HG02973 (cell line): ENCODE measurements around the gene GBA2.

Experiments
- ATAC-seq: cut with Tn5 transposase; IDR thresholded peaks from one replicate; pipeline ENCODE4 v1.9.1; 2021; ENCODE audit warnings: moderate library complexity; ENCODE audit not compliant: unreplicated experiment

GBA2 gene

DNA sequence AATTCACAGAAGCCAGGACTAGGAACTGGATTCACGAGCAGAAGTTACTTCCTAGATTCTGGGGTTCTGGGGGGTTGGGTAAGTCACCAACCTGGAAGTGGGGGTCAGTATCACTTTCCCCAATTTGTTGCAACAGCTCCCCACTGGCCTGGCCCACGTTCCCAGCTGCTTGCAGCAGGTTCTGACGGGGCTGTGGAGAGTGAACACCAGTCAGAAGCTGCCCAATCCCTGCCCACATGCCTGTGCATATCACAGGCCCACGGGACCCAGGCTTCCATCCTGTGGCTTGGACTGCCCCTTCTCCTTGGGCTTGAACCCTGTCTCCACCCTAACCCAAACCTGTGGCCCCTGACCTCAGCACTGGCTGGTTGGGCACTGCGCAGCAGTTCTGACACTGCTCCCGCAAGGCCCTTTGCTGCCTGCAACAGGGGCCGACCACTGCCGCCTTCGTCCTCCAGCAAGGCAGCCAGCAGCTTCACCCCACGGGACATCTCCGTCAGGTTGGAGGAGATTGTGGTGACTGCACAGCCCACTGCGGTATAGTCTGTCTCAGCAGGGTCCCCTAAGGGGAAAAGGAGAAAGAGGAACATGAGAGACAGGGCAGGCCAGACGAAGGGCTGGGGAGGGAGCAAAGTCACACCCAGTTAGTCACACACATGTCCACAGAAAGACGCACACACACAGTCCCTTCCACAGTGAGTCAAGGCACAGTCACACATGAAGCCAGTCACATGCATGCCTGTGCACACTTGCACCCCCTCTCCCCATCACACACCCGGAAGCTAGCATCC is 30.1 kb downstream of the GBA2 start:
- no peak for ATAC-seq

DNA sequence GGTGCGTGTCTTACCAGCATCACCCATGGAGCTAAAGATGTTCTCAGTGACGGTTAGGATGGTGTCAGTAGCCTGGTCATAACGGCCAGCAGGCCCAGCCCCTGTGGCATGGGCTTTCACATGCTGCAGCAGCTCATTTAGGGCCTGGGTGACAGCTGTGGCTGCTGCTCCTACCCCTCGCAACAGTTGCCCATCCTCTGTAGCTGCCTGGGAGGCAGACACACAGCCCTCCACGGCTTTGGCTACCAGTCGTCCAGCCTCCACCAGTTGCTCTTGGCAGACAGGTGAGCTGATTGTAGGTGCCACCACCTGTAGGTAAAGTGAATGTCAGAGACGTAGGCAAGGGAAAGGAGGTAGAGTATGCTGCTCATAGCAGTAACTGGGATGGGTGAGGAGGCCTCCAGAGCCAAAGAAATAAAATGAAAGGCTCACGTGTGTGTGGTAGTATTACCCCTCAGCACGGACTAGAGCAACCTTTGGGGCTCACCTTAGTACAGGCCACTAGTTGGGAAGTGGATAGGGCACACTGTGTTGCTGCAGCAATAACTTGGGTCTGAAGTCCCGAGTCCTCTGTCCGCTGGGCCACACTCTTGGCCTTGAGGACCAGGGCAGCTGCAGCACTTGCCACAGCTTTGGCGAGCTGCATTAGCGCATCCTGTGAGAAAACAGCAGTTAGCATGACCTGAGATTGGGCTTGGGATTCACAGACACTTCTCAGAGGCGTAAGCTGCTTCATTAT is 31.7 kb downstream of the GBA2 start:
- ATAC-seq, result no peak

DNA sequence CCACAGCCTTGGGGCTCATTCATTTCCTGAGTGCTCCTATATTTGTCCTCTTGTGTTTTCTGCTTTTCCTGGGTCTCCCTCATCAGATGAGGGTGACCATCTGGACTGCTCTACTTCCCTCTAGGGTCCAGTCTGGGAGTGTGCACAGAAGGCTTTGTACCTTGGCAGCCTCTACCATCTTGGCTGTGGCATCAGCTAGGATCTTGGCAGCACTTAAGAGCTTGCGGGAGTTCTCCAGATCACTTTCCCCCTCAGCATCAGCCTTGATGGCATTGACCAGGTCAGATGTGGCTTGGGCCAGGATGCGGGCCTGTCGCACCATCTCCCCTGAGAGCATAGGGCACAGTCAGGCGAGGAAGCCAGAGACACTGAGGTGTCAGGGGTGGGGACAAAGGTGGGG is 32.8 kb downstream of the GBA2 start:
- no peak for ATAC-seq

DNA sequence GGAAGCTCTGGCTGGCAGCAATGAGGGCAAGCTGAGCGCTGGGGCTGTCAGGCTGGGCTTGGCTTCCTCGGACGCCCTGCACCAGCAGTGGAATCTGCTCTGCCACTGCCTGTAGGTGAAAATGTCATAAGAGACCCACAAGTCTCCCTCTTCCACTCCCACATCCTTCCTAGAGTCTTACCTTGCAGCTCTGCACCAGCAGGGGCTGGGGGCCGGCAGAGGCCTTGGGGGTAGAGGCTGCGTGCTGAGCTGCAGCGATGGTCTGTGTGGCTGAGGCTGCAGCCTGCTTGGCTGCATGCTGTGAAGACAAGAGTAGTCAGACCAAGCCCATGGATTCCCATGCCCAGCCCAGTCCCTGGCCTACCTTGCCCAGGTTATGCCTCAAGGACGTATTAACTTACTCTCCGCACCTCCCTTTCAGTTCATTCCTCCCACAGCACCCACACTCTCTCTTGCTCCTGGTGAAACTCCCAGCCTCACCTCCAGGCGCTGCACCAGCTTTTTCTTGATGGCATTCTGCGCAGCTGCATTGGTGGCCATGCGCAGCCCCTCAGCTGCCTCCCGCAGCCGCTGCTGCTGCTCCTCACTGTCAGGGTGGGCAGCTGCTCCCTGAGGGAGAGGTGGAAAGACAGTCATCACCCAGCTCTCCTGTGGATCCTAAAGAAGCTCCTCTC is 34.3 kb downstream of the GBA2 start:
- ATAC-seq, result no peak

DNA sequence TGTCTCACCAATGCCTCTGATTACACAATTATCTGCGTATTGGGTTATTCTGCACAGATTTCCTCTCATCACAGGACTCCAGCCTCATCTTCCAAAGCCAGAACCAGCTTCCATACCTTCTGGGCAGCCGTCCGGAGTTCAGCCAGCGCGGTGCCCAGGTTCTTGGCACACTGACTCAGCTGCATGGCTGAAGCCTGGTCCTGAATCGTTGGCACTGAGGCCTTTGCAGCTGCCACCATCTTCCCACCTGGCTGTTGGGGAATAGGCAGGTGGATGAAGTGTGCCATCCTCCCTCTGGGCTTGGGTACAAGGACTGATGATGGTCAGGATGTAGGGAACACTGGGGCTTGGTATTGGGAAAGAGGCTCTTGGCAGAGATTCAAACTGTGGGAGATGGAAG is 34.9 kb downstream of the GBA2 start:
- ATAC-seq, result no peak

DNA sequence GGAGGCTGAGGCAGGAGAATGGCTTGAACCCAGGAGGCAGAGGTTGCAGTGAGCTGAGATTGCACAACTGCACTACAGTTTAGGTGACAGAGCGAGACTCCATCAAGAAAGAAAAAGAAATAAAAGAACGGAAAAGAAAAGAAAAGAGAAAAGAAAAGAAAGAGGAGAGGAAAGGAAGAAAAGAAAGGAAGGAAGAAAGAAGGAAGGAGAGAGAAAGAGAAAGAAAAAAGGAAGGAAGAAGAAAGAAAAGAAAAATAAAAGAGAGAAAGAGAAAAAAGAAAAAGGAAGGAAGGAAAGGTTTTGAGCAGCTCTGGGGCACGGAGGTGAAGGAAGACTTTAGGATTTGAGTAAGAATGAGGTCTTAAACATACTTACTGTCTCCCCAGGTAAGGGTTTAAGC is 35.5 kb downstream of the GBA2 start:
- no peak for ATAC-seq

DNA sequence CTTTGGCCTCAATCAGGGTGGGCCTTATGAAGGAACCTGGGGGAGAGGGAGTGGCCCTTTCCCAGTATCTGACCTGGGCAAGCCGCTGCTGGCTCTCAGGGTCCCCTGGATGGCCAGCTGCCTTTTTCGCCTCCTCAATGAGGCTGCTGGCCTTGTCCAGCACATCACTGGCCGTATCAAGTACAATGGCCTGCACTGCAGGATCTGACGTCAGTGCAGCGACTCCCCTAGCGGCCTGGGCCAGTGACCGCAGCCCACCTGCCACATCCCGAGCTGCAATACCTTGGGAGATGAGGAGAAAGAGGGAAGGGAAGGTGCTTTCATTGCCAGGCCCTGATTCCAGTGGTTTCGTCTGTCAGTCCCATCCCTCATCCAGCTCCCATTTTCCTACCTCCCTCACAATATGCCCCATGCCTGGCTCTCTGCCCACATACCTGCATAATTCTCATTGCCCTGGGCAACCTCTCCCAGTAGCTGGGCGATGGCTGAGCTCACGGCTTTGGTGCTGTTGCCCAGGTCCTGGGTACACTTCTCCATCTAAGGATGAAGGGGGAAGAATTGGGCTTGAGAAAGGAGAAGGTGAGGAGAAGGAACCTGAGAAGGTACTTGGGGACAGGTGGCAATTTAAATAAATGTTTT is 36.1 kb downstream of the GBA2 start:
- ATAC-seq, result no peak

DNA sequence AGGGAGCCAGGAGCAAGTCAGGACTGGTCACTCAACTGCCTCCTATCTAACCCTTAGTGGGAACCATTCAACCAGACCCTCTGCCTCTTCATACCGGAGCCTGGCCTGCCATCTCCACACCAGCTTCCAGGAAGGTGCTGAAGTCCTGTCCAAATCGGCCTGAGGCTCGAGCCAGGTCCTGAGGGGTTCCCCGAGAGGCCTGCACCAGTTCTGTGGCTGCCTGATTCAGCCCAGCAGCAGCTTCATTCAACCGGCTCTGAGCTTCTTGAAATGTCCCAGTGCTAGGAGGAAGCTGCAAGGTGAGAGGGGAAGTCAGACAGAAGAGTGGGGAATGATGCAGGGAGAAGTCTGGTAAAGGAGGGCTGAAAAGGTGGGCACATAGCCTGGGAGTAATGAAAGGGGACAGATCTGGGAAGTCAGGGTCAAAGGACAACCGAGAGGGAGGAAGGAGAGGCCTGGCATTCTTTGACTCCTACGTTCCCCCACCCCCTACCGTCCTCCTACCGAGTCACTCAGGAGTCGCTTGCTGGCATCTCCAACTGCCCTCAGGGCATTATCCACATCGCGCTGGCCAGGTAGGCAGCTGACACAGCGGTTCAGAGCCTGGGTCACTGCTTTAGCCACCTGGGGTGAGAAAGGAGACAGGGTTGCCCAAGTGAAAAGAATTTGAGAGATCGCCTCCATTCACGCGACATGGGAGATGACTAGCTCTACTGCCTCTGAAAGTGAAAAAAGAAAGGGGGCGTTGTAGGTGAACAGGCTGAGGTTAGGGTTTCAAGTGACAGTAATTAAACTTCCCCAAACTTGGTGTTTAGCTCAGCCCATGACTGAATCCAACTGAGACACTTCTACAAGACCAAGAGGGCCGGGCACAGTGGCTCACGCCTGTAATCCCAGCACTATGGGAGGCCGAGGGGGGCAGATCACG is 37.3 kb downstream of the GBA2 start:
- ATAC-seq, result no peak

DNA sequence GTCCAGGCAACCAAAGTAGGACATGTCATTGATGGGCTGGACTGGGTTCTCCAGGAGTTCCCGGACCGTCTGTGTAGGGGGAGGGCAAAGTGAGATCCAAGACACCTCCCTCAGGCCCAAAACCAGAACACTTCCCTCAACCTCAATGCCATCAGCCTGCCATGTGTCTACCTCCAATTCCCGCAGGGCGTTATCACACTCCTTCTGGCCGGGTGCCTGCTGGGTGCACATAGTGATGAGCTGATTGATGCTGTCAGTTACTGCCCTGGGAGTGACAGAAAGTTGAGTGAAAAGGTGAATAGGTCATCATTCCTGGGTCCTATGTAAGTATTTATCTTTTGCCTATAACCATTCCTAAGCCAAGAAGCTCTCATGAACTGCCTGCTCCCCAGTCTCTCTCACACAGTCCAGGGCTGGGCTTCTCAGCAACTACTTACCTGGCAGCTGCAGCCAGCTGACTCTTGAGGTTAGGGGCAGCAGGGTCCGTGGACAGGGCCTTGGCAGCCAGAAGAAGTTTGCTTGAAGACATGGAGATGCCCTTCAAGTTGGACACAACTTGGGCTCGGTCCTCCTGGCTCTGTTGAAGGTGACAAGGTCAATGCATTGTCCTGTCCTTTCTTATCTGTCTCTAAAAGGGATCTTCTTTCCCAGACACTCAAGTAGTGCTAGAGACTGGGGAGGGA is 38.1 kb downstream of the GBA2 start:
- no peak for ATAC-seq

DNA sequence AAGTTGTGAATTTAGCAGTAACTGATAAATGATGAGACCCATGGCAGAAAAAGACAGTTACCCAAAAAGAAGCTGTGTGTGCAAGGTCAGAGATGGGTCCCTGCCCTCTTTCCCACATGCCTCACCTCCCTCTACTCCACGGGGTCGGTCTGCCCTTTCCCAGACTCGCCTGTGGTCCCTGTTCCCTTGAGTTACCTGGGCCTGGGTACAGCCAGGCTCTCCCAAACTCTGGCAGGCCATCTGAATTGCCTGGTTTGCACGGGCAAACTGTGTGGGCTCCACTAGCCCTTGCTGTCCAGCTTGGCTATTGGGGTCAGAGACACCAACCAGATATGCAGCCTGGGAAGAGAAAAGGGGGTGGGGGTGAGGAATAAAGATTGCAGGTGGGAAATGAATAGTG is 40.9 kb downstream of the GBA2 start:
- ATAC-seq, result no peak

DNA sequence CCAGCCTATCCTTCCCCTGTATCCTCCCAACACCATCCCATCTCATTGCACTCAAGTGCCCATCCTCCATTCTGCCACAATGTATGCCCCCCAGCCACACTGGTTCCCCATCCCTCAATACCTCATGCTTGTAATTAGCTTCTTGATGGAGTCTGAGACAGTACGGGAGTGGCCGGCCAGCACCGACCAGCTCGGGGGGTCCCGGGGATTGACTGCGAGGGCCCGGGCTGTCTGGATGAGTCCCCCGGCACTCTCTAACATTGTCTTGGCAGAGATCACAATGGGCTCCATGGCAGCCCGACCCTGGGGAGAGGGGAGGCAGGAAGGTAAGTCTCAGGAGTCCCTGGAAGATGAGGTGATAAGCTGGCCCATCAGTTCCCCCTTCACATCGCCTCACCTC is 42.1 kb downstream of the GBA2 start:
- ATAC-seq, result no peak

DNA sequence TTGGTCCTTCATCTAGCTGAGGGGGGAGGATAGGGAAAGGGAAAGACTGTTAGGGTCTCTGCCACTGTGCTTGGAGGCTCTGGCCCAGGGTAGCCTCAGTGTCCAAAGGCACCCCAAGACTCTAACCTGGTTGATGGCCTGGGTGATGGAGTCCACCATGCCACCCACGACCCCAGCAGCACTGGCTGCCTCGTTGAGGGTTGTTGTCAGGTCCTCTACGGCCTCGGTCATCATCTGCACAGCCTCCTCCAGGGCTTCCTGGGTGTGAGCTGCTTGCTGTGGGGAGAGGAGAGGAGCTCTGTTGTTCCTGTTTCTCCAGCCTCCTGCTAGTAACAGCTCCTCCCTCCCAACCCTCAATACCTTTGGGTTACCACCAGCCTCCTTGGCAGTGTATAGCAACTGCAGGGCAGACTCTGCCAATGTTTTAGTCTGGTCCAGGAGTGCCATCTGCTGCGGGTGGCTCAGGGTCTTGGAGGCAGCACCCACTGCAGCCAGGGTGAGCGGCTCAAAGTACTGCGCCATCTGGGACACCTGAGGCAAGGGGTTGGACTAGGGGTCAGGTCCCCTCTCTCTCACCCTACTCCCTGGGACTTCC is 43.1 kb downstream of the GBA2 start:
- no peak for ATAC-seq

DNA sequence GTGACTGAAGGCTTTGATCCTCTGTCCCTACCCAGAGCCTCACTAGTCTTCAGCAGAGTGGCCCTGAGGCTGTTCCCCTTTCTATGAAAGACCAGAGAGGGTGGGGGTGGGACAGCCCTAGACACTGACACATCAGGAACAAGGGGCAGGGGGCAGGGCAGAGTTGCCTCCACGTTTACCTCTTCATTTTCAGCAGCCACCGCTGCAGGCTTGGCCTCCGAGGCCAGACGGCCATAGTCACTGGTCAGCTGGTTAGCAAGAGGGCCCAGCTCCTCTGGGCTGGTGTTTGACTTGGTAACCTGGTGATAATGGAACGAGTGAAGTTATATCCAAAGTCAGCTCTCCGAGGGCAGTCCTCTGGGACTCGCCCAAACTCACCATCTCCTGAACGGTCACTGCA is 43.7 kb downstream of the GBA2 start:
- no peak for ATAC-seq

DNA sequence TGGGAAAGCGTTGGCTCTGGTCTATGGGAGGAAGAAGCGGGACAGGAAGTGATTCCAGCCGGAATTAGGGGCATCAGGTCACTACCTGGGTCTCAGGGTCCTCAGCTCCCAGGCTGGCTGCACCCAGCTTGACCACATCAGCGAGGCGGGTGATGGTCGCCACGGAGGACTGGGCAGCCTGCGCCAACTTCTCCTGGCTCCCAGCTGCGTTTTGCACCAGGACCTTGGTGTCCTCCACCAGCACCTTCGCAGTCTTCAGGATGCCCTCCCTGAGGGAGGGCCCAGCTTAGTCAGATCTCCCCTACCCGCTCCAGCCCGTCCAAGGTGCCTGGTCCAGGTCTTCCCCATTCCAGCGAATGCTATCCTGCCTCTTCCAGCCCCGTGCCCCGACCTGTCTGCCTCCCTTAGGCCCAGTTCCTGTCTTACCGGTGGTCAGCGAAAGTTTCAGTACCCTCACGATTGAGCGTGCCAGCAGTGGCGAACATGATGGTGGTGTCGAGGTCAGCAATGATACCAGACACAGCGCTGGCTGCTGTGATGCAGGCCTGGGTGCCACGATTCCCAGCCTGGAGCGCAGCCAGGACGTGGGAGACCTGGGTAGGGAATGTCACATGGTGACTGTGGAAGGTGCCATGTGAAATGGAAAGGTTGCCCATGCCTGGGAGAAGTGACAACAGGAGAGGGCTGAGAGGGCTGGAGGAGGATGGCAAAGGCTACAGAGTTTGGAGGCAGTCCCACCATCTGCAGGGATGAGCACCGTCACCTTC is 44.9 kb downstream of the GBA2 start:
- ATAC-seq, result no peak

DNA sequence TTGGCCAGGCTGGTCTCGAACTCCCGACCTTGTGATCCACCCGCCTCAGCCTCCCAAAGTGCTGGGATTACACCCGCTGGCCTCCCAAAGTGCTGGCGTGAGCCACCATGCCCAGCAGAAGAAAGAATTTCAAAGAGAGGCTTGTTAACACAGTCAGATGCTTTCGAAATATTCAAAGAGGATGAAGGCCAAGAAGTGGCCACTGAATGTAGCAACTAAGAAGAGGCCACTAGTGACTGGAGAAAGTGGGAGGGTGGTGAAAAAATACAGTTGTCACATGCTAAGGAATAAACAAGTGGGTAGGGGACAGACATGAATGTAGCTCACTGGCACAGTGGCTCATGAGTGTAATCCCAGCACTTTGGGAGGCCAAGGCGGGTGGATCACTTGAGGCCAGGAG is 46.3 kb downstream of the GBA2 start:
- no peak for ATAC-seq

DNA sequence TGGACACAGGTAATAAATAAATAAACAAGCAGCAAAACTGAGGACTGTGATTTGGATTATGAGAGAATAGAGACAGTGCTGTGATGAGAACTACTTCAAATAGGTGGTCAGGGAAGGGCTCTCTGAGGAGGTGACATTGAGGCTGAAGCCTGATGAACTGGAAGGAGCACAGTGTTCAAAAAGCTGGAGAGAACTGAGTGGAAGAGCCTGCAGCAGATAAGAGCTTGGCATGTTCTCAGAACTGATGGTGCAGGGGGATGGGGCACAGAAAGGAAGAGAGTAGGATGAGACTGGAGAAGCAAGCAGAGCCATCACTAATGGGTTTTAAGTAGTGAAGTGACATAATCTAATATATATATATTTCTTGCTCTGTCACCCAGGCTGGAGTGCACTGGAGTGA is 48.1 kb downstream of the GBA2 start:
- no peak for ATAC-seq

DNA sequence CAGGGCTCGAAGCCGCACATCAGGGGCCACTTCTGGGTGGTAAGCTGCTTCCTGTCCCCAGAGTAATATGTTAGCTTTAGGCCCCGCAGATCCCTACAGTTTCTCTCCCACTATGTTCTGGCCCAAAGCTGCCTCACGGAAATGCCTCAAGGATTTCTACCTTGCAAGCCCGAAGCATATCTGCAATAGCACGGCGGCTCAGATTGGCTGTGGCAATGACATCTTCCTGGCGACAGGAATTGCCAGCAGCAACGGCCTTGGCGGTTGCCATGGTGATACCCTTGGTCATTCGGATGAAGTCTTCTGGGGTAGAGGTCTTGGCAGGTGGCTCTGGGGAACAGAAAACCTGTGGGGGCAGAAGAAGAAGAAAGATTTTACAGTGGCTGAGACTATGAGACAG is 49.0 kb downstream of the GBA2 start:
- ATAC-seq, result no peak

DNA sequence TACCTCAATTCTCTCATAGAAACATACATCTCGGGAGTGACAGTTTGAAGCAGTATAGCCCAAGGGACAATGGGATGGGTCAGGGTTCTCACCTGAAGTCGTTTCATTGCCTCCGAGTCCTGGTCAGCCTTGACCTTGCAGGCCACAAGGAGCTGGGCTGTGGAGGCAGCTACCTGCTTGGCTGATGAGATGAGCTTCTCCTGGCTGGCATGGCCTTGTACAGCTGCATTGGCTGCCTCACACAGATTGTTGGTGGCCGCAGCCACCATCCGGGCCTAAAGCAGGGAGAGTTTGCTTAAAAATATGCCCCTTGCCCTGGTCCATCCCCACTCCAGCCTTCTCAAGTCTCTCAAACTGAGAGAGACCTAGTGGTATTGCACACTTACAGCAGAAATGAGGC is 50.8 kb downstream of the GBA2 start:
- no peak for ATAC-seq

DNA sequence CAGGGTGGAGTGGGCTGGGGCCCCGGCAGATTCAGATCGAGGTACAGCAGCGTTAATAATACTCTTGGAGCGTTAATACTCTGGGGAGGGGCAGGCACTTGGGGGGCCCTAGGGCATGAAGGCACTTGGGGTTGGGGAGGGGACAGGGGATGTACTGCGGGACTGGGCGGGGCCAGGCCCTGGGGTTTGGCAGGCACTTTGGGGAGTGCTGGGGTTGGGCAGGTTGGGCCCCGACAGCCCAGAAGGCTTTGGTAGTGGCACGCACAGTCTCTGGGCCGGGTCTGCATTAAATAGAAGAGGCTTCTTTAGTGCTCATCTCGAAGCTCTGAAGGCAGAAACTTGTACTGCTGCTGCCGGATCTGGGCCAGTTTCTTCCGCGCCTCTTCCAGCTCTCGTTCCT is 51.5 kb downstream of the GBA2 start:
- no peak for ATAC-seq
